Fibroblast of lung (primary cell): ENCODE measurements around the gene SMG6.

Experiments used
- EZH2 ChIP-seq: IDR thresholded peaks from 2 replicates; pipeline ENCODE4 v1.5.1; 2012; ENCODE audit warnings: low read length, control low read depth, mild to moderate bottlenecking; ENCODE audit errors: missing control alignments
- TF ChIP-seq, protein P1 (sequence below), 2 donors: IDR thresholded peaks in 1 of 2; conservative IDR thresholded peaks in 1 of 2; 1 replicate in 1 of 2; 2 replicates in 1 of 2; pipeline ENCODE4 v1.5.1; 2011 to 2012; ENCODE audit warnings: low read length in 2 of 2, control low read depth in 1 of 2, inconsistent platforms in 1 of 2, low read depth in 1 of 2, mild to moderate bottlenecking in 1 of 2

DNA sequence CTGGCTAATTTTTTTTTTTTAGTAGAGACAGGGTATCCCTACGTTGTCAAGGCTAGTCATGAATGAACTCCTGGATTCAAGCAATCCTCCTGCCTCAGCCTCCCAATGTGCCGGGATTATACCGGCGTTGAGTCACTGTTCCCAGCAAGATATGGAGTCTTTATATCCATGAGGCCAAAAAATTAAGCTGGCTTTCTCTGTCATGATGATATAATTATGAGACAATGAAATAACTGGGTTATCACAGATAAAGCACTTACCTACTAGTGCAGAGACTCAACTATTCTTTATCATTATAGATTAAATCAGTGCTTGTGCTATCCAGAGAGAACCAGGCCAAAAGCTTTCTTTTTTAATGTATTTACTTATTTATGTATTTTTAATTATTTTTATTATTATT, 36.2 kb downstream of the SMG6 start:
- TF ChIP-seq, protein P1, sequence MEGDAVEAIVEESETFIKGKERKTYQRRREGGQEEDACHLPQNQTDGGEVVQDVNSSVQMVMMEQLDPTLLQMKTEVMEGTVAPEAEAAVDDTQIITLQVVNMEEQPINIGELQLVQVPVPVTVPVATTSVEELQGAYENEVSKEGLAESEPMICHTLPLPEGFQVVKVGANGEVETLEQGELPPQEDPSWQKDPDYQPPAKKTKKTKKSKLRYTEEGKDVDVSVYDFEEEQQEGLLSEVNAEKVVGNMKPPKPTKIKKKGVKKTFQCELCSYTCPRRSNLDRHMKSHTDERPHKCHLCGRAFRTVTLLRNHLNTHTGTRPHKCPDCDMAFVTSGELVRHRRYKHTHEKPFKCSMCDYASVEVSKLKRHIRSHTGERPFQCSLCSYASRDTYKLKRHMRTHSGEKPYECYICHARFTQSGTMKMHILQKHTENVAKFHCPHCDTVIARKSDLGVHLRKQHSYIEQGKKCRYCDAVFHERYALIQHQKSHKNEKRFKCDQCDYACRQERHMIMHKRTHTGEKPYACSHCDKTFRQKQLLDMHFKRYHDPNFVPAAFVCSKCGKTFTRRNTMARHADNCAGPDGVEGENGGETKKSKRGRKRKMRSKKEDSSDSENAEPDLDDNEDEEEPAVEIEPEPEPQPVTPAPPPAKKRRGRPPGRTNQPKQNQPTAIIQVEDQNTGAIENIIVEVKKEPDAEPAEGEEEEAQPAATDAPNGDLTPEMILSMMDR (conservative IDR thresholded peaks at IDR 0.05 in 1 of 2, IDR thresholded peaks at IDR 0.05 in 1 of 2; ENCODE audit: low read depth in 1 of 2, low read length in 2 of 2), result no peak
- TF ChIP-seq EZH2, result no peak
